SK-N-MC (cell line): ENCODE results near the gene SRSF2.
"Not testable (repeated sequence)": the region's sequence is repeated elsewhere in the genome, so short reads cannot be mapped to it uniquely, and the experiment has no call there.

ENCODE experiments used
- EZH2 ChIP-seq: fragments of 200-600 bp; sonication (generic); IDR thresholded peaks from one replicate; pipeline ENCODE4 v1.6.1; 2017; ENCODE audit warnings: antibody characterized with exemption
- POLR2AphosphoS5 ChIP-seq: IDR thresholded peaks from 2 replicates; pipeline ENCODE4 v1.6.1; 2012; ENCODE audit warnings: mild to moderate bottlenecking, low read depth, low read length, borderline replicate concordance

DNA sequence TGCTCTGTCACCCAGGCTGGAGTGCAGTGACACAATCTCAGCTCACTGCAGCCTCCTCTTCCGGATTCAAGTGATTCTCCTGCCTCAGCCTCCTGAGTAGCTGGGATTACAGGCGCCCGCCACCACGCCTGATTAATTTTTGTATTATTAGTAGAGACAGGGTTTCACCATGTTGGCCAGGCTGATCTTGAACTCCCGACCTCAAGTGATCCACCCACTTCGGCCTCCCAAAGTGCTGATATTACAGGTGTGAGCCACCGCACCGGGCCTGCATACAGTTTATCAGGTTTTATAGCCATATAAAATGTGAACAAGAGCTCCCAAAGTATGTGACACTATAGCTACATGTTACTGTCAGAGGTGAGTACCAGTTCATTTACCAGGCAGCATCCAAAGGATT lies 14.2 kb downstream of the SRSF2 start:
- TF ChIP-seq EZH2, POLR2AphosphoS5: not testable (repeated sequence)
